OCI-LY3 (cell line): ENCODE measurements around the gene ATG4B.

Source experiments
- CTCF ChIP-seq: fragments of 200-600, 300-600 bp; sonication (generic); IDR thresholded peaks from 2 replicates; pipeline ENCODE4 v1.5.1; 2014; ENCODE audit warnings: antibody characterized with exemption, low read length, low read depth
- EZH2phosphoT487 ChIP-seq: fragments of 200-600 bp; shearing (Covaris generic); IDR thresholded peaks from 2 replicates; pipeline ENCODE4 v1.6.1; 2018; ENCODE audit warnings: antibody characterized with exemption, mixed run types, low read depth

- TF ChIP-seq CTCF (no peak), EZH2phosphoT487 (no peak)
These were observed 30.2 kb upstream of the ATG4B start for GRCh38 chr2:241607162-241607885.
